Psoas muscle (tissue), 8 donors: ENCODE measurements around the gene ZNF48. TPM values are rescaled to one million over a fixed set of nuclear protein-coding genes. Genes with fewer than 3 reads are reported as not detected.

Source experiments
- ATAC-seq, 4 donors: fragments of 200-7000 bp; cut with Tn5 transposase; one replicate each; pipeline ENCODE4 v1.9.1; 2020; ENCODE audit warnings: moderate library complexity in 3 of 4, mild to moderate bottlenecking in 2 of 4
- DNase-seq, 2 donors: peaks; one replicate each; pipeline ENCODE4 v3.0.0-alpha.2; 2020
- H3K27ac ChIP-seq: fragments of 200-600 bp; one replicate; pipeline ENCODE4 v1.8.0; 2022
- H3K27me3 ChIP-seq, 3 donors: fragments of 200-600 bp in 1 of 3; one replicate each; pipeline versions ENCODE4 v1.6.1 to v1.8.0; 2013 to 2022; ENCODE audit warnings: low read length in 2 of 3, mild to moderate bottlenecking in 2 of 3, moderate library complexity in 1 of 3; ENCODE audit not compliant: insufficient read depth in 3 of 3
- H3K36me3 ChIP-seq, 2 donors: fragments of 200-600 bp in 1 of 2; one replicate each; pipeline versions ENCODE4 v1.6.1 to v1.8.0; 2013 to 2022; ENCODE audit warnings: low read depth in 1 of 2, mild to moderate bottlenecking in 1 of 2, moderate library complexity in 1 of 2; ENCODE audit not compliant: insufficient read depth in 1 of 2
- H3K4me1 ChIP-seq: fragments of 200-600 bp; one replicate; pipeline ENCODE4 v1.8.0; 2022
- H3K4me3 ChIP-seq: fragments of 200-600 bp; one replicate; pipeline ENCODE4 v1.8.0; 2022; ENCODE audit warnings: mild to moderate bottlenecking
- H3K9me3 ChIP-seq: fragments of 200-600 bp; one replicate; pipeline ENCODE4 v1.8.0; 2022
- CTCF ChIP-seq: fragments of 200-600 bp; IDR thresholded peaks from one replicate; pipeline ENCODE4 v1.8.0; 2022; ENCODE audit warnings: antibody characterized with exemption
- WGBS, 3 donors: extraction: QIAGEN DNeasy Blood & Tissue Kit; methylation state at CpG; one replicate each; pipeline versions ENCODE4 v1.1.6 to v1.1.7; 2013; 5-methylcytosine and 5-hydroxymethylcytosine counted together
- intact Hi-C, 2 donors: fragments of 100-400 bp; cut with DNase I; formaldehyde crosslinking; loops; one replicate each; pipeline versions ENCODE4 v1.11.0 to v1.14.2; 2022
- long read RNA-seq, 2 donors: library from polyadenylated mRNA; unstranded; transcript quantifications; one replicate each; pipeline ENCODE4 v2.0.0, GENCODE V29; 2021
- polyA plus RNA-seq, 3 donors: library from polyadenylated mRNA; stranded (reverse); fragments of 200-250 nt; gene quantifications; one replicate each; pipeline ENCODE4 v1.2.3, GENCODE V29; 2013
- total RNA-seq, 4 donors: library from RNA; stranded (reverse); fragmentation: NEBNext Ultra II Directional in 2 of 4; extraction: Animal tissue kit (Norgen Biotek cat#: 25700) in 2 of 4; gene quantifications; one replicate each; pipeline versions ENCODE4 v1.2.1 to v1.2.4, GENCODE V29; 2021 to 2023
- donor health status: healthy with polysubstance abuse.
- donor health status: DM: no; HTN: no; CAD: no; lungs with moderate emphysema.
- donor health status: Bipolar disorder and iron deficiency.
- donor health status: healthy.
- donor health status: DM: yes; HTN: yes; CAD: no.
- donor health status: DM: no; HTN: no; CAD: no.
- donor health status: DM: no; HTN: no; CAD: no.
- donor health status: DM: yes; HTN: yes; CAD: no.

ZNF48 gene
- total RNA-seq = 1 to 10 TPM; 2.8 to 7.8 (median 5.6) TPM
- 1 to 10 TPM; 2.3 to 7.4 (median 3.2) TPM for polyA plus RNA-seq
- long read RNA-seq, donor 1, partial matches to known transcripts = 0 of 1 reads
- long read RNA-seq, donor 1, other reads (novel, unspliced or antisense) = 0 of 1 reads
- long read RNA-seq, donor 2, partial matches to known transcripts = 0 of 8 reads
- long read RNA-seq, donor 2, other reads (novel, unspliced or antisense) = 0 of 8 reads

- DNase-seq = peak; percentile 90 to 95
- Histone ChIP-seq H3K27ac (peak within 1 kb of the TSS; percentile 87), H3K36me3 (peaks cover 0 to 13% of the 10 kb centered on the region in 2 donors), H3K27me3 (no peaks in the 10 kb centered on the region), H3K4me3 (peak within 1 kb of the TSS; percentile 91), H3K9me3 (no peaks in the 10 kb centered on the region), H3K4me1 (peaks cover 20% of the 10 kb centered on the region)
- WGBS, 3 donors = 0 to 1% (median 0%) methylated on average over 74 to 103 of the region's 103 CpGs
- intact Hi-C loops = loop anchor here in 1 of 2 donors (2.0 kb wide), 1 partner anchor 17 kb away; no protein-coding TSS in a partner anchor
- ATAC-seq = peak; percentile 96 to 98 (median 96)
- peak; percentile 55 for TF ChIP-seq CTCF
These were observed at the start of gene ZNF48 for GRCh38 chr16:30395155-30395991. Gene ZNF48, plus strand, starts transcription at chr16:30395420. Its CDS starts 375 bp downstream, at chr16:30395795.

GRCh38 chr16:30346286-30346685 lies 48.9 kb upstream of the ZNF48 start:
- DNase-seq (peak in 1 of 2 donors; percentile 26), ATAC-seq (no peak)
- no peaks in the 10 kb centered on the region for H3K9me3 ChIP-seq
- H3K27ac ChIP-seq = no peak overlapping the region
- H3K27me3 ChIP-seq = no peaks in the 10 kb centered on the region
- no peak overlapping the region for H3K4me3 ChIP-seq
- no peak for TF ChIP-seq CTCF
- peaks cover 0 to 20% of the 10 kb centered on the region in 2 donors for H3K36me3 ChIP-seq
- peaks cover 1% of the 10 kb centered on the region for H3K4me1 ChIP-seq
- intact Hi-C loops = no loop called here
- WGBS, 3 donors = 91 to 96% (median 93%) methylated on average over 3 of the region's 3 CpGs

- ATAC-seq = no peak
These were observed 47.1 kb upstream of the ZNF48 start for GRCh38 chr16:30348113-30348512.

GRCh38 chr16:30348929-30349328 lies 46.3 kb upstream of the ZNF48 start:
- Histone ChIP-seq H3K4me3 (no peak overlapping the region), H3K36me3 (peaks cover 0 to 42% of the 10 kb centered on the region in 2 donors), H3K9me3 (no peaks in the 10 kb centered on the region), H3K27me3 (no peaks in the 10 kb centered on the region), H3K27ac (no peak overlapping the region), H3K4me1 (peaks cover 22% of the 10 kb centered on the region)
- no peak for TF ChIP-seq CTCF
- ATAC-seq (no peak), DNase-seq (no peak)
- 91 to 93% (median 92%) methylated on average over 7 of the region's 7 CpGs for WGBS, 3 donors
- intact Hi-C loops = no loop called here

More at GRCh38 chr16:30348113-30348512, 47.1 kb upstream of the ZNF48 start:
- peaks cover 18% of the 10 kb centered on the region for H3K4me1 ChIP-seq
- peaks cover 0 to 34% of the 10 kb centered on the region in 2 donors for H3K36me3 ChIP-seq
- intact Hi-C loops = no loop called here
- WGBS, 3 donors = 91 to 95% (median 95%) methylated on average over 8 of the region's 8 CpGs
- no peak overlapping the region for H3K27ac ChIP-seq
- no peaks in the 10 kb centered on the region for H3K9me3 ChIP-seq
- no peak for DNase-seq
- no peak overlapping the region for H3K4me3 ChIP-seq
- H3K27me3 ChIP-seq = no peaks in the 10 kb centered on the region
- no peak for TF ChIP-seq CTCF
